GM12878 (cell line): Measurements from ENCODE around the gene RHEB. TPM values are rescaled to one million over a fixed set of nuclear protein-coding genes. Genes with fewer than 3 reads are reported as not detected.

ENCODE experiments used
- ATAC-seq: fragments of 200-7000 bp; cut with Tn5 transposase; 3 replicates; pipeline ENCODE4 v1.9.1; 2020; ENCODE audit warnings: mild to moderate bottlenecking, moderate library complexity
- BruUV-seq: library from RNA; stranded (reverse); fragments of 400-500 nt; replicated peaks from 2 replicates; lab custom pipeline; 2021; lab: Mats Ljungman, UMichigan
- CTCF ChIA-PET: fragments of 300-600 bp; sonication (Branson Sonifier 250); formaldehyde crosslinking; extraction: SDS; loops from one replicate; lab custom pipeline; 2021; ENCODE audit warnings: inconsistent platforms; lab: Yijun Ruan, JAX
- POLR2A ChIA-PET: fragments of 350-600 bp; formaldehyde crosslinking; extraction: SDS; loops from one replicate; lab custom pipeline; 2021; ENCODE audit warnings: inconsistent platforms; lab: Charles Lee
- RAD21 ChIA-PET: fragments of 300-600 bp; sonication (Branson Sonifier 250); formaldehyde crosslinking; loops from one replicate; lab custom pipeline; 2023; ENCODE audit warnings: antibody characterized with exemption; ENCODE audit not compliant: unreplicated experiment; lab: Charles Lee
- SMC1A ChIA-PET: fragments of 300-600 bp; sonication (Branson Sonifier 250); formaldehyde crosslinking; loops from one replicate; lab custom pipeline; 2023; ENCODE audit not compliant: unreplicated experiment, uncharacterized antibody; lab: Charles Lee
- DNase-seq: peaks from one replicate; pipeline ENCODE4 v3.0.0-alpha.2; 2011; ENCODE audit warnings: low read depth, low spot score
- FAIRE-seq: peaks from 3 replicates; lab custom pipeline; 2011; peaks lifted over from hg19 to GRCh38; lab: Jason Lieb, UNC
- H2AFZ ChIP-seq: 2 replicates; pipeline ENCODE4 v1.6.0; 2011; ENCODE audit warnings: low read depth, low read length, control low read depth; ENCODE audit not compliant: control insufficient read depth
- H3K27ac ChIP-seq: 2 replicates; pipeline ENCODE4 v1.5.1; 2011; ENCODE audit warnings: control low read depth; ENCODE audit not compliant: control insufficient read depth, insufficient read depth
- H3K27me3 ChIP-seq, 2 experiments: replicated peaks in 1 of 2; 2 replicates each; pipeline versions ENCODE4 v1.6.0 to v1.6.1; 2011; ENCODE audit warnings: low read length in 1 of 2; ENCODE audit not compliant: control insufficient read depth in 2 of 2, insufficient read depth in 2 of 2
- H3K36me3 ChIP-seq, 2 experiments: 2 replicates each; pipeline ENCODE4 v1.5.1; 2011; ENCODE audit warnings: low read length in 1 of 2; ENCODE audit not compliant: control insufficient read depth in 2 of 2, insufficient read depth in 2 of 2
- H3K4me1 ChIP-seq: 2 replicates; pipeline ENCODE4 v1.6.1; 2011; ENCODE audit warnings: mild to moderate bottlenecking, low read length, moderate library complexity, mixed read lengths; ENCODE audit not compliant: control insufficient read depth, insufficient read depth
- H3K4me2 ChIP-seq: 2 replicates; pipeline ENCODE4 v1.6.0; 2011; ENCODE audit warnings: control low read depth; ENCODE audit not compliant: control insufficient read depth, insufficient read depth
- H3K4me3 ChIP-seq: fragments of 200-600 bp; sonication (generic); 2 replicates; pipeline ENCODE4 v1.5.1; 2016
- H3K79me2 ChIP-seq: 2 replicates; pipeline ENCODE4 v1.6.0; 2011; ENCODE audit warnings: low read length; ENCODE audit not compliant: control insufficient read depth, insufficient read depth
- H3K9ac ChIP-seq: 2 replicates; pipeline ENCODE4 v1.8.0; 2011; ENCODE audit warnings: low read length, control low read depth, mixed read lengths; ENCODE audit not compliant: control insufficient read depth, insufficient read depth
- H3K9me3 ChIP-seq: replicated peaks from 3 replicates; pipeline ENCODE4 v1.5.1; 2011; ENCODE audit warnings: mild to moderate bottlenecking, low read length; ENCODE audit not compliant: control insufficient read depth, insufficient read depth
- H4K20me1 ChIP-seq: 2 replicates; pipeline ENCODE4 v1.6.0; 2011; ENCODE audit not compliant: control insufficient read depth, insufficient read depth
- ZBTB40 ChIP-seq: fragments of 450-650 bp; IDR thresholded peaks from 2 replicates; pipeline ENCODE4 v1.6.1; 2016; ENCODE audit warnings: mild to moderate bottlenecking, moderate library complexity, borderline replicate concordance
- WGBS: methylation state at CpG from one replicate; pipeline ENCODE4 v1.1.6; 2016; ENCODE audit warnings: low lambda C conversion rate; ENCODE audit not compliant: insufficient replicate concordance, insufficient coverage; ENCODE audit errors: missing lambda C conversion rate; 5-methylcytosine and 5-hydroxymethylcytosine counted together
- in situ Hi-C: fragments of 300-500 bp; cut with MboI; formaldehyde crosslinking; loops from 9 replicates; pipeline ENCODE4 v1.14.3; 2018; ENCODE audit warnings: mixed read lengths
- intact Hi-C: fragments of 100-400 bp; cut with micrococcal nuclease; formaldehyde crosslinking; loops from one replicate; pipeline ENCODE4 v1.14.2; 2022; ENCODE audit not compliant: unreplicated experiment
- polyA plus RNA-seq, 11 experiments: library from polyadenylated mRNA; depleted of rRNA in 4 of 11; unstranded in 6 of 11; stranded (reverse) in 5 of 11; fragments of >200 nt; fragmentation: Nextera tagmentation in 4 of 11; fragmentation: Illumina TruSeq in 1 of 11; extraction: Ambion mirVana in 4 of 11; extraction: Trizol in 1 of 11; gene quantifications; 1 replicate in 1 of 11; 2 replicates in 10 of 11; pipeline versions ENCODE4 v1.2.1 to v1.2.3, GENCODE V29; 2011 to 2016; ENCODE audit warnings: inconsistent platforms in 2 of 11, missing spikeins in 2 of 11, low read depth in 1 of 11
- total RNA-seq, 4 experiments: library from RNA; depleted of rRNA in 3 of 4; stranded (reverse); fragments of >200 nt in 3 of 4; fragmentation: Illumina TruSeq in 1 of 4; extraction: Trizol in 1 of 4; gene quantifications; 2 replicates each; pipeline versions ENCODE4 v1.2.1 to v1.2.3, GENCODE V29; 2013 to 2021

RHEB gene
- total and polyA plus RNA-seq, 10 of the 15 experiments (the other 5 are each of a cell fraction or from before 2014, with no cell fraction given): 6.2 to 67.8 (median 38.0) TPM

- H3K79me2 ChIP-seq: no peaks in the 10 kb centered on the region
- peaks cover 8% of the 10 kb centered on the region for H3K4me1 ChIP-seq
- no TSS peak for BruUV-seq
- no peaks in the 10 kb centered on the region for H3K36me3 ChIP-seq
- no peak overlapping the region for H3K9ac ChIP-seq
- H3K27ac ChIP-seq: no peak overlapping the region
- H3K27me3 ChIP-seq: peaks cover 0 to 2% of the 10 kb centered on the region in 2 experiments; a peak in 2 of 4 replicates
- intact Hi-C loops: no loop called here
- 35% methylated on average over 13 of the region's 13 CpGs for WGBS
- CTCF ChIA-PET: interaction anchor here (0.6 to 1.6 kb wide), 2 partner anchors 11 to 68 kb away, joined by 3 to 4 read pairs; no protein-coding TSS in a partner anchor
- RAD21 ChIA-PET: interaction anchor here (0.8 to 1.2 kb wide), 2 partner anchors 12 to 196 kb away, joined by 3 read pairs; no protein-coding TSS in a partner anchor
- no peak for ATAC-seq
- H2AFZ ChIP-seq: no peak overlapping the region
- in situ Hi-C loops: no loop called here
- no peaks in the 10 kb centered on the region for H3K9me3 ChIP-seq
- H4K20me1 ChIP-seq: no peaks in the 10 kb centered on the region
- FAIRE-seq: no peak
- SMC1A ChIA-PET: no interaction called here
- no peak for DNase-seq
- POLR2A ChIA-PET: no interaction called here
- TF ChIP-seq ZBTB40: no peak
- H3K4me2 ChIP-seq: no peak overlapping the region
- H3K4me3 ChIP-seq: no peak overlapping the region
Observed at GRCh38 chr7:151437159-151437553, 82.5 kb downstream of the RHEB start.
